ENCODE data around the gene ANKRD31.

- no peak for TF ChIP-seq POLR2AphosphoS5 (IDR thresholded peaks at IDR 0.05; ENCODE audit: low read depth, low read length)
- TF ChIP-seq SIN3A (IDR thresholded peaks at IDR 0.05; ENCODE audit: borderline replicate concordance, insufficient read depth, low read length): no peak
- TF ChIP-seq REST (IDR thresholded peaks at IDR 0.05; ENCODE audit: insufficient read depth in 1 of 2, low read depth in 2 of 2, low read length in 2 of 2): no peak
- no peak for TF ChIP-seq TAF1 (IDR thresholded peaks at IDR 0.05; ENCODE audit: borderline replicate concordance, insufficient read depth, low read length)
Measured at GRCh38 chr5:75034137-75034739, 202.4 kb downstream of the ANKRD31 start.
